Measurements from ENCODE around the gene TARDBP.
A peak's percentile ranks its signal among the peaks of the same experiment; 100 is the strongest.
"Not testable (repeated sequence)": the region's sequence is repeated elsewhere in the genome, so short reads cannot be mapped to it uniquely, and the experiment has no call there.

TARDBP gene

DNA sequence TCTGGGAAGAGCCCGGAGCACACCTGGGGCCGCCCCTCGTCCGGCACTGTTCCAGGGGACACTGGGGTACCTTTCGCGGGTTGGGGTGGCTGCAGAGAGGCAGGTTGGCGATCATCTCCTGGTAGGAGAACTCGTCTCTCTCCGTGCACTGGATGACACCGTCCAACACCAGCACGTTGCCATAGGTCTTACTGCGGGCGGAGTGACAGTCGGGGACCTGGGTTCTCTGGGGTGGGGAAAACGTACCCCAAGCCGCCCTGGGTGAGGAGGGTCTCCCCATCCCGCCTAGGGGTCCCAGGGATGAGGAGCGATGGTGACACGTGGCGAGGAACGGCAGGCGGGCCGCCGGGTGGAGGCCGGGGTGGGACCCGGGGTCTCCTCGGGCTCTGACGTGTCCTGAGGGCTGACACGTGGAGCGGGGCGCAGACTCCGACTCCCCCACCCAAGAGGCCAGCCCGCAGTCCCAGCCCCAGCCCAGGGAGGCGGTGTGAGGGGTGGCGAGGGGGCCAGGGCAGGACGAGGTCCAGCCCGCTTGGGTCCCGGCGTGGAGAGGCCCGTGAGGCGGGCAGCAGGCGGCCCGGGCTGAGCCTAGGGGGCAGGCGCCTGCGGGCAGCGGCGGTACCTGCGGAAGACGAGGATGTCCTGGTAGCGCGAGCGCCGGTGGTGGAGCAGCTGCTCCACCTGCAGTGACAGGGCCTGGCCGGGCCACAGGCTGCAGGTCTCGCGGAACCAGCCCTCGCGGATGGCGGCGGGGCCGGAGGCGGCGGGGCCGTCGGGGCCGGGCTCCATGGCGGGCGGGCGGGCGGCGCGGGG lies 46.9 kb downstream of the TARDBP start:
- no peak for DNase-seq (ENCODE audit: low read depth in 2 of 3, low spot score in 1 of 3)

DNA sequence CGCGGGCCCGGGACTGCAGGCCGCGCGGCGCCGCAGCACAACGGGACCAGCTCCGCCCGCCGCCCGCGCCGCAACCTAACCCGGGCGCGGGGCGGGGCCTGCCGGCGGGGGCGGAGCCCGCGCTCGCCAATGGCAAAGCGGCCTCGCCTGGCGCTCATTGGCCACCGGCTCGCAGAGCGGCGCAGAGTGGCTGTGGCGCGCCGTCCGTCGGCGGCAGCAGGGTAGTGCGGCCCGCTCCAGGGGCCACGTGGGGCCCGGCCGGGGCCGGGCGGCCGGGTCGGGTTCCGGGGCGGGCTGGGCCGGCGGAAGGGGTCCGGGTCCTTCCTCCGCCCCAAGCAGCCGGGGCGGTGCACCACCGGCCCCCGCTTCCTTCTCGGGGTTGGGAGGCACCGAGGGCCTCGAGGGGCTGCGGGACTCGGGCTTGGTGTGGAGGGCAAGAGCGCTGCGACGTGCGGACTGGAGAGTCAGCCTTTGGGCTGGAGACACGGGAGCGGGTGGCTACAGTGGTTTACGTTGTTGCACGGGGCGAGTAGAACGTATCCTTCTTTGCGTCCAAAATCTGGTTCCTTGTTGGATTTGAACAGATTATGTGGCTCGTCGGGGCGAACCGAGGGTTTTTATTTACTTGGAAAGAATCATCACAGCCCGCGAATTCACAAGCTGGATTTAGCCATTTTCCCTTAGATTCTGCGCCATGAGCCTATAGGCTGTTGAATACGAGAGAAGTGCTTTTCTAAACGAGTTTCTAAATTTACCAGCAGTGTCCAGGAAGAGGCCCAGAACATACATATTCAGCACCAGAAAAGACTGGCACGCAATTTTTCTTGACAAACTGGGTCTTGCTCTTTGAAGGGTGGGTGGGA lies 47.7 kb downstream of the TARDBP start, which contains the start of gene SRM:
SRM (minus strand) TSS at position 51 of the 863 bp plus-strand sequence. CDS start 75 bp downstream, outside the sequence.
- DNase-seq (ENCODE audit: low read depth in 2 of 3, low spot score in 1 of 3) = peak; percentile 82 to 88 (median 85)

DNA sequence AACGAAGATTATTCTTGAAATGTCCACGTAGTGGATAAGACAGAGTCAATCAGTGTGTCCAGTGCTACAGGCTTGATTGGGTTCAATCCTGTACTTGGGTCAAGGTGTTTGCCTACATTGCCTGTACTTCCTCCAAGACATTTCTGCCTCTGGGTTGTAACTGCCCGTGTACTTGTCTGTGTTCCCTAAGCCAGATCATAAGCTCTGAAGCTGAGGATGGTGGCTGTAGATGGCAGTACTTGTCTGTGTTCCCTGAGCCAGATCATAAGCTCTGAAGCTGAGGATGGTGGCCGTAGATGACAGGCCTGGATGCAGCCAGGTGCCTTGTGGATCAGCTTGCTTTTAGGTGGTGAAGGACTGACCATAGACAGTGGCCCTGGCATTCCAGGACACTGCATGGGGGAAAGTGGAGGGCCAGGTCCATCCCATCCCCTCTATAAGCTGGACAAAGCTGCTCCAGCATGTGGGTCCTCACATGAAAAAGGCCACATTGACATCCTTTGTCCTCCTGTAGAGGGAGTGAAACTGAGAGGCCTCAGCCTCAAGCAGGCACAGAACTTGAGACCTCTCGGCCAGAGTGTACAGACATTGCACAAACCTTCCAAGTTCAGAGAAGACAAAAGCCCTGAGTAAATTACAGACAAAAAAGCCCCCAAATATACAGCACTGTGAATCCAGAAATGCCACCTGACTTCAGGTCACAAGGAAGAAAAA lies 49.4 kb downstream of the TARDBP start:
- no peak for DNase-seq (ENCODE audit: low read depth in 2 of 3, low spot score in 1 of 3)

DNA sequence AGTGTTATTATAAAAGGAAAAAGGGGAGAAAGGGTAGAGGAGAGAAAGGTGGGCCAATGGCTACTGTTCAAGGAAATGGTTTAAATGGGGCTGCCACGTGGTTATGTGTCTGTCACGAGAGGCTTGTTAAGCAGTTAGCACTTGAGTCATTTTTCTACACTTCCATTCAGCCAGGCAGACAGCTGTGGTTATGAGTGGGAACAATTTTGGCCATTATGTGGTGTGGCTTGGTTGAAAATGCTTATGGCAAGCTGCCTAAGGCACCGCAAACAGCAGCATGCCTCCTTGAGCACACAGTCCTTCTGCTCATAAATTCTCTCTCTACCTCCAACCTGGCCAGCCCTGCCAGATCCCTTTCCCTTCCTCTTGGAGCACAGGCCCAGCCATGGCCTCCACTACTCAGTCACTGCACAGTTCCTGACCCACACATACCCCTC lies 50.5 kb downstream of the TARDBP start:
- DNase-seq (ENCODE audit: low read depth in 2 of 3, low spot score in 1 of 3) = no peak

DNA sequence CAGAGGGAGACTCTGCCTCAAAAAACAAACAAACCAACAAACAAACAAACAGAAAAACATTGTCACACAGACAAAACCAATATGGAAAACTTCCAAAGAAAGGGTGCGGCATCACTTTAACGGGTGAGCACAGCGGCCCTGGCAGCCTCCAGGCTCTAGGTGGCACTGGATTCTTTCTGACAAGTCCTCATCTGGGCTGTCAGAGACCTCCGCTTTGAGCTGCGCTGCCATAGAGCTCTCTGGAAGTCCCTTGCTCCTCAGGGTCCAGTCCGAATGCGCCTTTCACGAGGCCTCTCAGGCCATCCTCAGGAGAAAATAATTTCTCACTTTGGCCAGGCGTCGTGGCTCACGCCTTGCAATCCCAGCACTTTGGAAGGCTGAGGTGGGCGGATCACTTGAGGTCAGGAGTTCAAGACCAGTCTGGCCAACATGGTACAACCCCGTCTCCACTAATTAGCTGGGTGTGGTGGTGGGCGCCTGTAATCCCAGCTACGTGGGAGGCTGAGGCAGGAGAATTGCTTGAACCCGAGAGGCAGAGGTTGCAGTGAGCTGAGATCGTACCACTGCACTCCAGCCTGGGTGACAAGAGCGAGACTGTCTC lies 51.6 kb downstream of the TARDBP start:
- not testable (repeated sequence) for DNase-seq (ENCODE audit: low read depth in 2 of 3, low spot score in 1 of 3)

DNA sequence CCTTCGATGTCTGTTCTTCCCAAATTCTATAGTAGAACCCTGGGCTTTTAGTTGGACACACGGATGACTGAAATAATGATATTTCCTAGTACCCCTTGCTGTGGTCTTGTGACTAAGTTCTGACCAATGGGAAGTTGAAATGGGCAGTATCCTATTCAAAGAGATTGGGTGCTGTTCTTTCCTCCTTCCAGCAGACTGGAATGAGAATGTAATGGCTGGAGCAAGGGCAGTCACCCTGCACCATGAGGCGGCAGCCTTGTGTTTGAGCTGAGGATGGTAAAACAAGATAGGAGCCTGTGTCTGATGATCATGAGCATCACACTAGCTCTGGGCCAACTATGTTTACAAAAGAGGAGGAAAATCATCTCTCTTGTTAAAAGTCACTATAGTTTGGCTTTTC lies 52.5 kb downstream of the TARDBP start:
- DNase-seq (ENCODE audit: low read depth in 2 of 3, low spot score in 1 of 3) = no peak

DNA sequence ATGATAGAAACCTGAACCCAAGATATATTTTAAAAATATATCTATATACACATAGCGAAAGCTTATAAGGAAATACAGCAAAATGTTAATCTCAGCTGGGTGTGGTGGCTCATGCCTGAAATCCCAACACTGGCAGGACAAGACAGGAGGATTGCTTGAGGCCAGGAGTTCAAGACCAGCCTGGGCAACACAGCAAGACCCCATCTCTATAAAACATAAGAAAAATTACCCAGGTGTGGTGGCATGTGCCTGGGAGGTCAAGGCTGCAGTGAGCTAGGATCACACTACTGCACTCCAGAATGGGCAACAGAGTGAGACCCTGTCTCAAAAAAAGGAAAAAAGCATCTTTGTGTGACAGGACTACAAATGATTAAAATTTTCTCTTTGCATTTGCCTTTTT lies 53.3 kb downstream of the TARDBP start:
- DNase-seq (ENCODE audit: low read depth in 2 of 3, low spot score in 1 of 3) = no peak

DNA sequence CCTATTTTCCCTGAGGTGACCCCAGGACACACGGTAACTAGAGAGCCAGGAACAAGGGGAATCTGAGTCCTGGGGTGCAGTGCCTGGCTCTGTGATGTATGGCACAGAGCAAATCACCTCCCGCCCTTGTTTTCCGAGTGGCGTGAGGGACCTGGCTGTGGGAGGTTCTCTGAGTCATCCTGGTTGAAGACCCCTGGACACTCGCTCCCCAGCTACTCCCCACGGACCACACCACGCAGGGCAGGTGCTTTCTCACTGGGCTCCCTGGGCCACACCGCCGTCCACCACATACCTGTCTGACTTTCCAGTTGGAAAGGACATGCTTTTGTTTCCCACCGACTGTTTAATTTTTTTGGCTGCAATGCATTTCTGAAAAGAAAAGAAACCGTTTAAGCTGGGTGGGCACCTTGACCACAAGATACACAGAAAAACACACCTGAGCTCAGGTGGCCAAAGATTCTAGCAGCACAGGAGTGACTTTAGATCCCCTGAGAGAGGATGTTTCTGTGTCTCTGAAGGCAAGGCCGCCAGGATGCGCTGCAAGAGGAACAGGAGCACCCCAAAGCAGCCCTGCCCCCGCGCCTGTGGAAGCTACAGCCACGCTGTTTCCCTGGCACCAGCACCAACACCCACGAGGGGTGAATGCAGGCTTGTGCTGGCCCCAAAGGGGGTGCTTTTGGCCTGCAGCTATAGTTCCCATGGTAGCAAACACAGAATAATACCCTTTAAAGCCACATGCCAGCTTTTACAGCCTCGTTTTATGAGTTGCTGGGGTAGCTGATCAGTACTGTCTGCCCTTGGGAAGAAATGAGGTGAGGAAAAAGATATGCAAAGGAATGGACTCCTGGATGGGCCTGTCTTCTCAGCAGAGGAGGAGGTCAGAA lies 55.5 kb downstream of the TARDBP start:
- no peak for DNase-seq (ENCODE audit: low read depth in 2 of 3, low spot score in 1 of 3)

DNA sequence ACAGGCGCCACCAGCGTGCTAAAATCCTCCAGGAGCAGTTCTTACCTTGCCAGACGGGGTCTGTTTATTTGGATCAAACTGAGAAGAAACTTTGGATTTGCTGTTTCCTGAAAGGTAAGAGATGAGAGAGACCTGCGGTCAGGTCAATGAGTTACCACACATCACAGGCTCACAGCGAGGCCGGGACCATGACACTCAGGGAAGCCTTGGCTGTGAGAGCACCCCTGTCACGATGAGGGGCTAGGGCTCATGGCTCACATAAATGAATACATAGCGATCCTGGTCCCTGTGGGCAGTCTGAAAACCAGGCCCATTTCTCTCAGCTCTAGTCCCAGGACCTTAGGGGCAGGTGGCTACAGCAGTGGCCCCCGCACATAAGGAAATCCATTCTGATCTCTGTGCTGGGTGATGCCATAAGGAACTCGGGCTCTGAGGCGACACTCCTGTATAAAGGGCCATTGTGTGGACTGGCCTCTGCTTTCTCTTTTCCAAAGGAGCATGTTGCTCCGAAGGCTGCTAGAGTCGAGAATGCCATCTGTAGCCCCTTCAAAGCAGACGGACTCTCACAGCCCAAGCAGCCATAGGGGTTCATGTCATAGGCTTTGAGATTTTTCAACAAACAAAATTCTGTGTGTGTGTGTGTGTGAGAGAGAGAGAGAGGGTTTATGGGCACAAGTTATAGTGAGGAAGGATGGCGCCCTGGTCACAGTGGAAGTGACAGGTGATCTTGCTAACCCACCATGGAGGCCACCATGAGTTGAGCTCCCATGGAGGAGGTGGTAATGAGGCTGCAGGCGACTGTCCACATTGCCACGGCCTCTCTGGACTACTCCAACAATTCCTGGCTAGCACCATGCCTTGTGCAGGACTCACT lies 56.4 kb downstream of the TARDBP start:
- no peak for DNase-seq (ENCODE audit: low read depth in 2 of 3, low spot score in 1 of 3)

DNA sequence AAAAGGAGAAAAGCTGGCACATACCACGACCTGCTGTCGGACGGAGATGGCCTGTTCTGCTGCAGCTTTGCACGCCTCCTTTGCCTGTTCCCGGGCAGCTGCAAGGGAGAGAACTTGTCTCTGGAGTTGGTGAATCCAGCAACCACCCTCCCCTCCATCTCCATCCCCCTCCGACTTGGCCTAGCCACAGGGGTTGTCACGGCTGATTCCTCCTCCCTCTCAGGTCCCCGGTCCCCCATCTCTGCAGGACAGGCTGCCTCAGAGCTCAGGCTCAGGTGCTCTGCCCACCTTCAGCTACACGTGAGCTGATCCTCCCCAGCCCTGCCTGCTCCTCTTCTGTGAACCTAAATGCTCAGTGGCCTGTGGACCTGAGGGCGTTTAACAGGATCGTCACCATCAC lies 58.4 kb downstream of the TARDBP start:
- no peak for DNase-seq (ENCODE audit: low read depth in 2 of 3, low spot score in 1 of 3)

DNA sequence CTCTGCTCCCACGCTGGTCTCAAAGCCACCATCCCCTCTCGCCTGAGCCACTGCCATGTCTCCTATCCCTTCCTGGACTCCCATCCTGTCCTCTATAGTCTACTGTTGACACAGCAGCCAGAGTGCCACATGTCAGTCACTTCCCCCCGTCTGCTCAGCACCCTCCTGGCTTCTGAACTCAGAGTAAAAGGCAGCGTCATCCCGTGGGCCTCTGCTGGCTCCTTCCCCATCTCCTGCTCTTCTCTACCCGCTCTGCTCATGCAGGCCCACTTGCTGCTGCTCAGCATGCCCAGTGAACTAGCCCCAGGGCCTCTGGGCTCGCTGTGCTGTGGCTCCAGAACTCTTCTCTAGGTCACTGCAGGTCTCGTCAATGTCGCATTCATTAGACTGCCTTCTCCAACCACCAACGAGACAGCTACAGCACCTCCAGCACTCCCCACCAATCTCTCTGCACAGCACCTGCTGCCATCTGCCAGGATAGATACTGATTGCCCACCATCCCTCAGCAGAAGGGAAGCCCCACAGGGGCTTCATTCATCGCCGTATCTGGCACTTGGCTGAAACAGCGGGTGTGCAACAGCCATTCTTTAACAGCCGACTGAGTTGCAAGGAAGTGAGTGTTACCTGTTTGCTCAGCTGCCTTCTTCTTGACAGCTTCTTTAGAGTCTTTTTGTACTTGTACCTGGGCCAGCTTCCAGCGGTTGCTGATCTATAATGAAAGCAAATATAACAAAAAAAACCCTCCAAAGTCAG lies 59.2 kb downstream of the TARDBP start:
- no peak for DNase-seq (ENCODE audit: low read depth in 2 of 3, low spot score in 1 of 3)

DNA sequence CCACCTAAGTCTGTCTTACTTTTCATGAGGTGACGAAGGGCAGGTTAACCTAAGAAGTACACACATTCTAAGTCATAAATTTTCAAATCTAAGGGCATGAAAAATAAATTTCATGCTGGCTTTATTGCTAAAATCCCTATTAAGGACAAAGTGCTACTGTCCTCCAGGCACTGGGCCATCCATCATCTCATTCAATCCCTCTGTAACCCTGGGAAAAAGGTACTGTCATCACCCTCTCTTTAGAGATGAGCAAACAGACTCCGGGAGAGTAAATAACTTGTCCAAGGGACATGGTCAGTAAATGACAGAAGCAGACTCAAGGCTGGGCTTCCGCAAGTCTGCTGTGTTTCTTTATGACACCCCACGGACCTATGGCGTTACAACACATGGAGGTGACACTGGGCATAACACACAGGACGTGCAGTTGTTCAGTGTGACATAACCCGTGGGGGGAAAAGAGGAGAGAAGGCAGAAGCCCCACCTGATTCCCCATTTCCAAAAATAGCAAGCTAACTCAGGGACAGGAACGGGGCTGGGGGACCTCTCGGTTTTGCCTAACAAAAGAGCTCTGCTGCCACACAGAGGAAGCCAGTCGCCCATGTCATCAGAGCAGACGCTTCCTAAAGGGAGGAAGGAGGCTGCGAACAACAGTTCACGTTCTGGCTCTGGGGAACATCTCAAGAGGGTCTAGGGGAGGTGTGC lies 59.9 kb downstream of the TARDBP start:
- DNase-seq (ENCODE audit: low read depth in 2 of 3, low spot score in 1 of 3) = no peak

DNA sequence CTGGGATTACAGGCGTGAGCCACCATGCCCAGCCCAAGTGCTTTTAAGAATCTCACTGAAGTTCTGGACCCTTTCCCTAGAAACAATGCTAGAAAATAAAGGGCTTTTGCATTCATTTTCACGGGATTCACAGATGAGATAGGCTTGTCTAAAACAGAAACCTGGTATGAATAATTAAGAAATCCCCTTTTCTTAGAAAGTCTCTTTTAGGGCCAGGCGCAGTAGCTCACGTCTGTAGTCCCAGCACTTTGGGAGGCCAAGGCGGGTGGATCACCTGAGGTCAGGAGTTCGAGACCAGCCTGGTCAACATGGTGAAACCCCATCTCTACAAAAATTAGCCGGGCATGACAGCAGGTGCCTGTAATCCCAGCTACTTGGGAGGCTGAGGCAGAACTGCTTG lies 60.9 kb downstream of the TARDBP start:
- not testable (repeated sequence) for DNase-seq (ENCODE audit: low read depth in 2 of 3, low spot score in 1 of 3)

Data from stimulated activated CD4-positive, alpha-beta T cell treated with anti-CD3 and anti-CD28 coated beads, Interleukin-12 subunit alpha, Interleukin-12 subunit beta, amount 100 ng/mL, for 48 hours (primary cell).